Measurements from ENCODE around the gene GARIN6.
"Not testable (repeated sequence)": the region's sequence is repeated elsewhere in the genome, so short reads cannot be mapped to it uniquely, and the experiment has no call there.

Gene GARIN6
- total RNA-seq = 0 reads per million in 4 donors

DNA sequence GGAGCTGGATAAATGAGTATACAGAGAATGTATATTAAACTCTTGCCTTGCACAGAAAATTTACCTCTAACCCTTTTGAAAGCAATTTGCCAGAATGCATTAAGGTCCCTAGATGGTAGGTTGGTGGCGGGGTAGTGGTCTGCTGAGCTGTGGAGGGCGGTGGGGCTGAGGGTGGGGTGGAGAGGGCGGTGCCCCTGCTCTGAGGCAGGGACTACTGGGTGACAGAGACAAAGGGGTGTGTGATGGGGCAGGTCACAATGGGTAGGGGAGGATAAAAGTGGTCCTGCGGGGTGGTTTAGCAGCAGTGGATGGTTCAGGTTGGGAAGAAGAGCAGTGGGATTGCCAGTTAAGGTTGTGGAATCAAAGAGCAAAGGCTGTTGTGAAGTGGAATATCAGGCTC, at the start of gene GARIN6:
TSS of gene GARIN6 (plus strand) at position 301 of the 400 bp plus-strand sequence. CDS start 422 bp downstream, outside the sequence.
- DNase-seq = no peak

DNA sequence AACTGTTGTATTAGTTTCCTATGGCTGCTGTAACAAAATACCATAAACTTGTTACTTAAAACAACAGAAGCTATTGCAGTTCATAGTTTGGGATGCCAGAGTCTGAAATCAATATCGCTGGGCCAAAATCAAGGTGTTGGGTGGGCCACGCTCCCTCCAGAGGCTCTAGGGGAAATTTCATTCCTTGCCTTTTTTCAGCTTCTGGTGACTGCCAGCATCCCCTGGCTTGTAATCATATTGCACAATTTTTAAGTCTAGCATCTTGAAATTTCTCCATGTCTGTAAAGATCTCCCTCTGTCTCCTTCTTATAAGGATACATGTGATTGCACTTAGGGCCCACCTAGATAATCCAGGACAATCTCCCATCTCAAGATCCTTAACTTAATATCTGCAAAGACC, 48.8 kb upstream of the GARIN6 start:
- DNase-seq = no peak

DNA sequence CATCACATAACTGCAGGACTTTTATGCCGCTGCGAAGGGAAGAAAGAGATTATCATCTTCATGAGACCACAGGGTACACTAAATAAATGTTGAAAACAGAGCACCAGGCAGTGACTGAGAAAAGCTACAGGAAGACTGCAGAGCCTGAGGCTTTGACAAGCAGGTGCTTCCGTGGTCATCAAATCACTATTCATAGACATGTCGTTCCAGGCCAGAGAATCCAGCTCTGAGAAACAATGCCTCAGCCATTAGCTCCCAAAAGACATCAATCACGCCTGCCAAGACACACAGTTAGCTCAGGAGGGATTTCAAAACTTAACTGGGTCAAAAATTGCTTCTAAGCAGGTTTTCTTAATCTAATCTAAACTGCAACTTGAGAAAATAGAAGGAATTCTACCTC, 47.2 kb upstream of the GARIN6 start:
- DNase-seq = no peak

DNA sequence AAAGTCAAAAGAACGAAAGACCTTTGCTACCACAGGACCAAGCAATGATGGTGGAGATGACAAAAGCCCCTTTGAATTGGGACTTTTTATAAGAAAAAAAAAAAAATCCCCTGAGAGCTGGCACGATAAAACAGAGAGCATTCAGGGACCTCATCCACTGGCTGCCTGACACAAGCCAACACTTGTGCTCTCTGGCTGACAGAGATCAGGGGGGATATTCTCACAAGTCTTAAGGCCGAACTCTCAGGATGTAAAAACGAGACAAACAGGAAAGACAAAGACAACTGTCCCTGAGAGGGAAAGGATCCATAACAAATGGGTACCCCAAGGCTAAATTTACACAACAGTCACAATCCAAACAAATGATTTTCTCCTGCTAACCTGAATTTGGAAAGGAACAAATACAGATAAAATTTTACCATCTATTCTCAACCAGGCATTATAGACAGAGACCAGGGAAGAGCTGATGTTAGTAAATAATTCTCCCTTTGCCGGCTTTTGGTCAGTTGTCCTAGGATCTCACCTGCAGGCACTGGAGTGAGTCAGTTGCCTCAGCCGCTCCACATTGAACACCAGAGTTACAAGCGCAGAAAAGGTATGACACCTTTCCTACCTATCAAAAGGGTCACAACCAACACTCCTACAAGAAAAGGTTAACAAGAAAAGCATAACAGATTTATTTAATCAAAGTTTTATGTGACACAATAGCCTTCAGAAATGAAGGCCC, 37.9 kb upstream of the GARIN6 start:
- DNase-seq = no peak

DNA sequence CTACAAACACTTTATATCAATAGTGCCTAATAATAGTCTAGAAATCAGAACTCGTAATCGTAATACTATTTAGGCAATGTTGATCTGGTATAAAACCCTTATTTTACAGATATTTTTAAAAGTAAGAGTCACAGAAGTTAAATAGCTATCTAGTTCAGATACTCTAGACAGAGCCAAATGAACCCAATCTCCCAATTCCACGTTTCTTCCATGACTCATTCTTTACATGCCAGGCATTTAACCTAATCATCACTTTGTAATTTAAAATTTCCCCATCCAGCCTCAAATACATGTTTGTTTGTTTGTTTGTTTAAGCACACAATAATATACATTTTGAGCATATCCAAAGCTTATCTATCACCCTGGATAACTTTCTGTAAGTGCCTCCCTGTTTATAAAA, 36.4 kb upstream of the GARIN6 start:
- no peak for DNase-seq

DNA sequence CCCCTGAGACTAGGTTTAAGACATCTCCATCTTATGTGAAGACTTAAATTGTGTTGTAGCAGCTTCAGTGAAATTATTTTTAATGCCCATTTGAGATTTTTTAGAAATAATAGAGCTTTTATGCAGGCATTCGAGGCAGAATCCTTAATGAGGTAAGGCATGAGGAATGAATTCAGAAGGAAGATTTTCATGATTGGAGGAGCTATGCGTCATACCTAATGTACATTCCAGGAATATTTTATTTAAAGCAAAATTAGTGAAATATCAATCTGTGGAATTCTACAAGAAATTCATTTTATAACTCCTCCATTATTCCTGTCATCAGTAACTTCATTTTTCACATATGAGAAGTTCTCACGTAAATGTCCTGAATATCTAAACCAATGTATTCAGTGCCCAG, 36.0 kb upstream of the GARIN6 start:
- no peak for DNase-seq

DNA sequence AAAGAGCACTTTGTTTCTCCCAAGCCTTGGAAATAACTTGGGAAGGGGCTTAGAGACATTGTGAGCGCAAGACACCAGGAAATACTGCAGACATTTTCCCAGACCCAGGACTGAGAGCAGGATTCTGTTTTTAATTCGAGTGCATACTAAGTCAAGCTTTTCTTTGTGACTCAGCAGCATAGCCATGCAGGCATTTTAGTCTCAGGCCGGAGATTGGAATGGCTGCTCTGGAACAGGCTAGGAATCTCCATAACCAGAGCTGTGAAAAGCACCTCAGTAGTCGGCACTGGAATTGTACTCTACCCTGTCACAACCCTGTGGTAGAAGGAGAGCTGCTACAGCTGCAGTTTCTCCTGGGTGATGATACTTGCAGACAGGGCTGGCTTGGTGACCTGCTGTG, 28.9 kb upstream of the GARIN6 start:
- DNase-seq = no peak

DNA sequence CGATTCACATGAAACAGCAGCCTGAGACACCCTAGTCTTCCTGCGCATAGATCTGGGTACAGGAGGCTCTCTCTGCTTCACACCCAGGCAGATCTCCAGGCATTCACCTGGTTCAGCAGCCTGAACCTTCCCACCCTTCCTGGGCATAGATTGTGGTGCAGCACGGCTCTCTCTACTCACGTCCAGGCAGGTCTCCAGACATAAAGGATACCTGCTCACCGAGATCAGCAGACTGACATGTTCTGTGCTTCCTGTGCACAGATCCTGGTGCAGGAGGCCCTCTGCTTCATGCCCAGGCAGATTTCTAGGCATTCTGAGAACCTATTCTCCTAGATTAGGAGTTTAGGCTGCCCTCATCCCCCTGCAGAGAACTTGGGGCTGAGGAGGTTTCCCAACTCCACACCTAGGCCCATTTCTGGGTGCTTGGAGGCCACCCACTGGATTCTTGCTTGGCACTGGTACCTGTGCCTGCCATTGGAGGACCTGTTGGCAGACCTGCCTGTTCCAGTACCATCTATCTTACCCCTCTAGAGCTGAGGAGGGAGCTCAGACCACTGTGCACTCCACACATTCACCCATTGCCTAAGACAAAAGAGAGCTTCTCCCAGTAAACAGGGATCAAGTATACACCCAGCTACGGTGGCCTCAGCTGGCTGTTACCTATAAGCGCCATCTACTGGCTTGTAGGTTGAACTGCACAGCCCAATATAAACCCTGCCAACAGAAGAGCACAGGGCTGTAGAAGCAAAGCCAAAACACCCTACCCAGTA, 28.0 kb upstream of the GARIN6 start:
- peak in 1 of 5 donors; percentile 17 for DNase-seq

DNA sequence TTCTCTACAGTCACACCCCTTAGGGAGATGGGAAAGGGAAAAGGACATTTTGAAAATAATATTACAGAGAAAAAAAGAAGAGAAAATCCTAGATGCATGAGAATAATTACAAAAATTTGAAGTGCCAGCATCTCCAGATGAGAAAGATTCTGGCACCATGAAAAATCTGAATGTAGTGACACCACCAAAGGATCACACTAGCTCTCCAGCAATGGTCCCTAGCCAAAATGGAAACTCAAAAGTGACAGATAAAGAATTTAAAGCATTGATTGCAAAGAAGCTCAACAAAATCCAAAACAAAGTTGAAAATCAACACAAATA, 27.4 kb upstream of the GARIN6 start:
- DNase-seq = no peak

DNA sequence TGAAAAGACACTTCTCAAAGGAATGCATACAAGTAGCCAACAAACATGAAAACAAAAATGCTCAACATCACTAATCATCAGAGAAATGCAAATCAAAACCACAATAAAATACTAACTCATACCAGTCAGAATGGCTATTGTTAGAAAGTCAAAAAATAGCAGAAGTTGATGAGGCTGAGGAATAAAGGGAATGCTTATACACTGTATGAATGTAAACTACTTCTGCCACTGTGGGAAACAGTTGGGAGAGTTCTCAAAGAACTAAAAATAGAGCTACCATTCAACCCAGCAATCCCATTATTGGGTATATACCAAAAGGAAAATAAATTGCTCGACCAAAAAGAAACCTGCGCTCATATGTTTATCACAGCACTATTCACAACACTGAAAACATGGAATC, 23.0 kb upstream of the GARIN6 start:
- DNase-seq = not testable (repeated sequence)

DNA sequence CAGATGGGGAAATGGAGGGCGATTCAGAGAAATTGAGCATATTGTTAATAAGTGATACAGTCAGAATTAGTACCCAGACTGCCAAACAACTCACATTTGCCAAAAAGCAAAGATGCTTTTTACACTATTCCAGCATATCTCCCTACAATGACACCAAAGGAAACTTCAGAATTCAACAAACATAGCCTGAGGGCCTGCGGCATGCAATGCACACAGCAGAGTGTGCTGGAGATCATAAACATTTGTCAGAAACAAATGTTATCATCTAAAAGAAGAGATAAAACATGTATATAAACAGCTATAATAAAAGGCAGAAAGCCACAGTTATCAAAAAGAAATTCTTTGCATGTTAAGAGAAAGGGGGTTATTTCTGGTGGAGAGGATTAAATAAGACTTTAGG, 20.1 kb upstream of the GARIN6 start:
- DNase-seq = no peak

DNA sequence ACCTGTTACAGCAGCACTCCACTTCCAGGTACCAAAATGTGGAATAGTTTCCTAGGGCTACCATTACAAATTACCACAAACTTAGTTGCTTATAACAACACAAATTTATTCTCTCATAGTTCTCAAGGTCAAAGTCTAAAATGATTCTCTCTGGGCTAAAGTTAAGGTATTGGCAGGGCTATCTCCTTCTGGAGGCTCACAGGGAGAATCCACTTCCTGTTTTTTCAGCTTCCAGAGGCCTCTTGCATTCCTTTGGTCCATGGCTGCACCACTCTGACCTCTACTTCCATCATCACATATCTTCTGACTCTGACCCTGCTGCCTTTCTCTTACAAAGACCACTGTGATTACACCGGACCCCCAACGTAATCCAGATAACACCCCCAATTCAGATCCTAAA, 2.9 kb upstream of the GARIN6 start:
- no peak for DNase-seq

DNA sequence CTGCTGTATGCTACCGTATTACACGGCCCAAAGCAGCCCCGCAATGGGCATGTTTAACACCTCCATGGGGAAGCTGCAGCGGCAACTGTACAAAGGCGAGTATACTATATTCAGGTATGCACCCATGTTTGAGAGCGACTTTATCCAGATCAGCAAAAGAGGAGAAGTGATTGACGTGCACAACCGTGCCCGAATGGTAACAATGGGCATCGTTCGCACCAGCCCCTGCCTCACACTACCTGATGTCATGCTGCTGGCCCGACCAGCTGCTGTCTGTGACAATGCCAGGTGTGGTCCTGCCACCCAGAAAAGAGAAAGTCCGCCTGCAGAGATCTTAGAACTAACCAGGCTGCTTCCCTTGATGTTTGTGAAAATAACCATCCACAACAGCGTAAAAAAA, 630 bp downstream of the GARIN6 start:
- DNase-seq = no peak

DNA sequence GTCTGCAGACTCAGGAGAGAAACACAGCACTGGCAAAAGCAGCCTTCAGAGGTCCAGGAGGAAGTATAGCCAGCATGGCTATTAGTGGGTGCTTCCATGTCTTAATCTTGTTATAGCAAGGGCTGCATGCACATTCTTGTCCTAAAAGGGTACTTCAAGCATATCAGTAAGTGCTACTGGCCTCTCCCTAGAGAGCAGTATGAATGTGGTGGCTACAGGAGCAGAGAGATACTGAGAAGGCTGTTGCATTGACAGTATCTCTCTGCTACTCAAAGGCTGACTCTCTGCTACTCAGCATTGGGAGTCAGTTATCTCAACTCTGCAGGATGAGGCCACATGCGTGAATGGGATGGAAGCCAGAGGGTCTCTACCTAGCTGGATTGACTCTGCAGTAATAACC, 2.0 kb downstream of the GARIN6 start:
- DNase-seq = no peak

DNA sequence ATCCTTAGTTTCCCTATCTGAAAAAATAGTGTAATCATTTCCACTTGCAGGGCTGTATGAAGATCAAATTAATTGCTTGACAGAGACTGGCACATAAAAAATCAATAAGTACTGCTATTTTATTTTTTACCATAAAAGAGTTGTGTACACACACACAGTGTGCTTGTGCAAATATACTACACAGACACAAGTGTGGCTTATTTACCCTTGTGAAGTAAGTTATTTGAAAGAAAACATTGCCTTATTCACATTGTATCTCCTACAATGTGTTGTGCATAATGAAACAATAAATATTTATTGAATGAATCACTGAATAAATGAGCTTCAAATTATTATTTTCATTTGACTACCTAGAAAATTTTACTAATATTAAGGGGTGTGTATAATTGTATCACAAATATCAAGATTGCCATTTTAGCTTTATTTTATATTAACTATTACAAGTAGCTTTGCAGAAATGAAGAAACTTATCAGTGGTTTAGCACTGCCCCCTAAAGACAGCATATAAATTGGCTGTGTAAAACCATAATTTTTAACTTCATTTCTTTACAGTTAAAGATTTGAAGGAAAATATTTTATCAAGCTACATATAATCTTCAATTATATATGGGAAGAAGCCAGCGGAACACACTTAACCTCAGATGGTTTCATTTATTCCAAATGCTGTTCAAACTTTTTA, 11.3 kb downstream of the GARIN6 start:
- DNase-seq = no peak

DNA sequence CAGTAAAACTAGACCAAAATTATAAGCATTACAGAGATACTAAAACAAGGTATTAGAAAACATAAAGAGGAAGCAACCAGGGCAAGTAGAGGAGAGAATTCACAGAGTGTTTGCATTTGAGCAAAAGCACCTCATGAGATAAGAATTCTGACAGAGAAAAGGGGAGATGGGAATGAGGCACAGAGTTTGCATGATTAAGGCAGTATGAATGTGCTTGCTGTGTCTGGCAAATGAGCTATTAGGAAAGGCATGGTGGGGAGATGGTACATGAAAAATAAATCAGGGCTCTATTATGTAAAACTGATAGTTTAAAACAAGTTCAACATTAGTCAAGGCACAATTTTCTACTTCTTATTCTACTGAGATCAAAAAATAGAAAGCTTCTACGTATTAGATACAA, 23.1 kb downstream of the GARIN6 start:
- no peak for DNase-seq

DNA sequence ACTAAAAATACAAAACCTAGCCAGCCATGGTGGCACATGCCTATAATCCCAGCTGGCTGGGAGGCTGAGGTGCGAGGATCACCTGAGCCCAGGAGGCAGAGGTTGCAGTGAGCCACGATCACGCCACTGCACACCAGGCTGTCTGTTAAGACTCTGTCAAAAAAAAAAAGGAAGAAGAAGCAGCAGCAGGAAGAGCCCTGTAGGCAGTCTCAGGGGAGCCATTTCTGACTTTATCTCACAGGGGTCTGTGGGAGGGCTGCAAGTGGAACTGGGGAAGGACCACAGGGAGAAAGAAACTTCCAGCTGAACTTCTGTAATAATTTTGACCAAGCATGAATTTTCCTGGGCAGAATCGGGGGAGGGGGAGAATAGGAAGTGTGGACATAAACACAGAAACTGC, 32.7 kb downstream of the GARIN6 start:
- DNase-seq = no peak

DNA sequence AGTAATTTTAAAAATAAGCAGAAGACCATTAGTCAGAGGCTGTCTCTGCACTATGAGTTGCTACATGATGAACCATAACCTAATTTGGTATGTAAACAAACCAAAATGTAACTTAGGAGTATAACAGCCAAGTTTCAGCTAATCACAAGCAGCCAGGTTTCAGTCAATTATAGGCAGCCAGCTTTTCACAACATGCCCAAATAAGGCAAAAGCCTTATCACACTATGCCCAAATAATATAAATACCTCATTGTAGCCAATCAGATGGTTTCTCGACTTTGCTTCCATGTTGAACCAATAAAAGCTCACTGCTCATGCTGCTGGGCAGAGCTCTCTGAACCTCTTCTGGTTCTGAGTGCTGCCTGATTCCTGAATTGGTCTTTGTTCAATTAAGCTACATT, 38.6 kb downstream of the GARIN6 start:
- DNase-seq = no peak

DNA sequence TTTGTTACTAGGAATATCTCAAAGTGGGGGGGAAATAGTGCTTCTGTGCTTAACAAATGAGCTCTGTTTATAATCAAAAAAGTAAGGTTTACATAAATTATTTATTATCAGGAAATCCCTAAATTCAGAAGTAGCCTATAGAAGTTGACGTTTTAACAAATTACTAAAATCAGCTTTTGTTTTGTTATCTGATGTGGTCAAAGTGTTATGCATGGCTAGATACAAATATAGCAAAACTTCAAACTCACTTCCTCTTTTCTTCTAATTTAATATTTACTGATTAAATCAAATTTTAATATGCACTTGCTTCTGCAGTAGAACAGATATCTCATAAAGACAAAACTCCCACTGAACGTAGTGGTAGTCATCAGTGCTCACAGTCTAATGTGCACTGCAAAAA, 47.5 kb downstream of the GARIN6 start:
- no peak for DNase-seq
